ENCODE measurements around the gene EMSY. TPM values are rescaled to one million over a fixed set of nuclear protein-coding genes. Genes with fewer than 3 reads are reported as not detected.

EMSY gene
- total and polyA plus RNA-seq, 2 of the 8 experiments (the other 6 are each of a cell fraction or from before 2014, with no cell fraction given), result 29.6 to 34.6 TPM

DNA sequence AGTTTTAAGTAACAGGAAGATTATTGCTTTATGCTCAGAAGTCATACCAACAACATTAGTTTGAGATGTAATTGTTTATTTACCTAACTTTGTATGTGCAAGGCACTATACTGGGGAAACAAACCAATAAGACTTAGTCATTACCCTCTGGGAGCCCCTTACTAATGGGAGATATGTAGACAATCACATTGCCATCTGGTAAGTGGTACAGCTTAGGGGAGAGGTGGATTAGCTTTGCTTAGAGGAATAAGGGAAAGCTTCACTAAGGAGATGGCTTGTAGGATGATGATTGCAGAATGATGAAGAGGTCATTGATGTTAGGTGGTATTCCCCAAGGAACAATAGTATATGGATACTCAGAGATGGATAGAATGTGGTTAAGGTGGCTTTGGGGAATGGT, 17.5 kb downstream of the EMSY start:
- Histone ChIP-seq H2BK5ac (ENCODE audit: low read depth, low read length) (no peak overlapping the region), H2BK15ac (ENCODE audit: low read length) (no peak overlapping the region), H3K23me2 (ENCODE audit: low read depth, low read length) (no peaks in the 10 kb centered on the region), H4K91ac (replicated peaks; ENCODE audit: insufficient read length, low read length) (no peak overlapping the region), H2AK5ac (ENCODE audit: low read depth, low read length) (no peak overlapping the region), H3K27me3 (replicated peaks in 1 of 4; ENCODE audit: control insufficient read depth in 3 of 4, extremely low read depth in 1 of 4, insufficient read depth in 3 of 4, low read length in 3 of 4) (no peaks in the 10 kb centered on the region), H3K56ac (replicated peaks; ENCODE audit: insufficient read length, low read depth, low read length) (no peak overlapping the region), H3K23ac (ENCODE audit: insufficient read length) (no peak overlapping the region), H4K5ac (ENCODE audit: insufficient read length, low read depth, low read length) (no peak overlapping the region), H3K79me2 (ENCODE audit: control insufficient read depth in 1 of 2, insufficient read depth in 2 of 2, low read length in 2 of 2) (peaks cover 0 to 32% of the 10 kb centered on the region in 2 experiments; a peak in 2 of 4 replicates), H4K8ac (ENCODE audit: extremely low read depth, insufficient read depth, low read length) (no peak overlapping the region), H2BK120ac (replicated peaks; ENCODE audit: low read depth, low read length) (no peak overlapping the region), H3K4me3 (ENCODE audit: extremely low read depth in 1 of 4, insufficient read depth in 2 of 4, low read depth in 3 of 4, low read length in 4 of 4) (no peak overlapping the region), H3K79me1 (ENCODE audit: low read depth, low read length) (no peaks in the 10 kb centered on the region), H3K36me3 (ENCODE audit: control insufficient read depth in 2 of 4, insufficient read depth in 4 of 4, low read length in 3 of 4) (peaks cover 2 to 45% (median 10%) of the 10 kb centered on the region in 4 experiments; a peak in 5 of 8 replicates), H3K9ac (replicated peaks in 1 of 4; ENCODE audit: extremely low read depth in 1 of 4, low read depth in 3 of 4, low read length in 3 of 4) (no peak overlapping the region), H3K27ac (ENCODE audit: low read depth, low read length) (no peak overlapping the region), H2AFZ (ENCODE audit: low read length) (no peak overlapping the region), H3K4me1 (replicated peaks in 1 of 4; ENCODE audit: control insufficient read depth in 3 of 4, insufficient read depth in 4 of 4, low read length in 3 of 4) (peaks cover 0 to 7% (median 0%) of the 10 kb centered on the region in 4 experiments; a peak in 2 of 7 replicates), H3K14ac (ENCODE audit: insufficient read length) (no peak overlapping the region), H3K18ac (ENCODE audit: extremely low read depth, low read length) (no peak overlapping the region), H4K20me1 (replicated peaks in 1 of 2; ENCODE audit: control insufficient read depth in 1 of 2, insufficient read depth in 2 of 2, low read length in 2 of 2) (peaks cover 0 to 3% of the 10 kb centered on the region in 2 experiments), H3K4me2 (ENCODE audit: insufficient read depth in 1 of 2, low read depth in 2 of 2, low read length in 2 of 2) (no peak overlapping the region), H3K9me3 (ENCODE audit: insufficient read depth in 2 of 2, low read depth in 1 of 2, low read length in 1 of 2) (no peaks in the 10 kb centered on the region), H2BK12ac (ENCODE audit: low read depth, low read length) (no peak overlapping the region), H3K4ac (replicated peaks; ENCODE audit: insufficient read length, low read depth, low read length) (no peak overlapping the region), H2BK20ac (ENCODE audit: low read length) (no peak overlapping the region)
- ChIA-PET POLR2A (ENCODE audit: partially characterized antibody) (no interaction called here), CTCF (ENCODE audit: partially characterized antibody) (interaction anchor here (0.6 kb wide), 1 partner anchor 28 kb away, joined by 3 read pairs; no protein-coding TSS in a partner anchor)
- TF ChIP-seq CREB1 (IDR thresholded peaks at IDR 0.05) (no peak), EP300 (IDR thresholded peaks at IDR 0.05; ENCODE audit: borderline replicate concordance in 1 of 2, low read depth in 2 of 2, low read length in 2 of 2) (no peak), JUND (IDR thresholded peaks at IDR 0.05; ENCODE audit: low read length) (no peak), SIX5 (IDR thresholded peaks at IDR 0.05; ENCODE audit: low read depth, low read length) (no peak), TAF1 (IDR thresholded peaks at IDR 0.05; ENCODE audit: low read depth, low read length) (no peak)
- TF ChIP-seq, protein P1, sequence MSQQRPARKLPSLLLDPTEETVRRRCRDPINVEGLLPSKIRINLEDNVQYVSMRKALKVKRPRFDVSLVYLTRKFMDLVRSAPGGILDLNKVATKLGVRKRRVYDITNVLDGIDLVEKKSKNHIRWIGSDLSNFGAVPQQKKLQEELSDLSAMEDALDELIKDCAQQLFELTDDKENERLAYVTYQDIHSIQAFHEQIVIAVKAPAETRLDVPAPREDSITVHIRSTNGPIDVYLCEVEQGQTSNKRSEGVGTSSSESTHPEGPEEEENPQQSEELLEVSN (IDR thresholded peaks at IDR 0.05), result no peak
- no peak for FAIRE-seq
- no peak for DNase-seq (ENCODE audit: low read depth in 1 of 2, low spot score in 2 of 2)
